Activated CD4-positive, alpha-beta memory T cell treated with anti-CD3 and anti-CD28 coated beads, Interleukin-2, amount 10 ng/mL, durations not matched to agents 7 days and 5 days (primary cell): Measurements from ENCODE around the gene ARSG. TPM values are rescaled to one million over a fixed set of nuclear protein-coding genes. Genes with fewer than 3 reads are reported as not detected.
"Not testable (repeated sequence)": the region's sequence is repeated elsewhere in the genome, so short reads cannot be mapped to it uniquely, and the experiment has no call there.

Source experiments
- CTCF ChIA-PET: fragments of 350-600 bp; sonication (Branson Sonifier 250); formaldehyde crosslinking; loops from one replicate; lab custom pipeline; 2021; ENCODE audit warnings: antibody characterized with exemption, inconsistent platforms; lab: Charles Lee
- POLR2A ChIA-PET: fragments of 350-600 bp; sonication (Branson Sonifier 250); formaldehyde crosslinking; loops from one replicate; lab custom pipeline; 2021; ENCODE audit warnings: antibody characterized with exemption; lab: Charles Lee
- DNase-seq: peaks from one replicate; pipeline ENCODE4 v3.0.0-alpha.2; 2020
- H3K27ac Mint-ChIP-seq: one replicate; pipeline ENCODE4 v1.8.0; 2021; ENCODE audit warnings: mild to moderate bottlenecking, mixed read lengths
- H3K27me3 Mint-ChIP-seq: one replicate; pipeline ENCODE4 v1.8.0; 2021; ENCODE audit warnings: mixed read lengths
- H3K36me3 Mint-ChIP-seq: one replicate; pipeline ENCODE4 v1.8.0; 2021; ENCODE audit warnings: low read depth, mixed read lengths
- H3K4me1 Mint-ChIP-seq: one replicate; pipeline ENCODE4 v1.8.0; 2021; ENCODE audit warnings: mixed read lengths
- H3K4me3 Mint-ChIP-seq: one replicate; pipeline ENCODE4 v1.8.0; 2021; ENCODE audit warnings: mild to moderate bottlenecking, mixed read lengths
- H3K9me3 Mint-ChIP-seq: one replicate; pipeline ENCODE4 v1.8.0; 2021; ENCODE audit warnings: mixed read lengths
- total RNA-seq, 2 experiments: library from RNA; stranded (reverse); gene quantifications; one replicate each; pipeline ENCODE4 v1.2.3, GENCODE V29; 2021

ARSG gene
- 10 to 100 TPM; 13.5 to 16.8 TPM for total RNA-seq

- peaks cover 65% of the 10 kb centered on the region for H3K4me1 Mint-ChIP-seq
- H3K9me3 Mint-ChIP-seq = no peaks in the 10 kb centered on the region
- H3K36me3 Mint-ChIP-seq = peaks cover 32% of the 10 kb centered on the region
- ChIA-PET CTCF (interaction anchor here (0.6 to 5.0 kb wide), 12 partner anchors 23 to 171 kb away, joined by 3 to 33 read pairs (median 8); no protein-coding TSS in a partner anchor), POLR2A (interaction anchor here (0.6 to 8.6 kb wide), 44 partner anchors 9 to 466 kb away, joined by 3 to 158 read pairs (median 6); partner anchors contain the start of genes AMZ2, BPTF and WIPI1)
- H3K27me3 Mint-ChIP-seq = no peaks in the 10 kb centered on the region
- peak; percentile 88 for DNase-seq
- H3K4me3 Mint-ChIP-seq = peak within 1 kb of the TSS; percentile 87
- H3K27ac Mint-ChIP-seq = peak within 1 kb of the TSS; percentile 99
These were observed at the start of gene ARSG, which contains the start of gene SLC16A6 for GRCh38 chr17:68290955-68291835. Gene ARSG (plus strand): TSS chr17:68291495. CDS start chr17:68307494, 15,999 bp downstream. Gene SLC16A6 (minus strand): TSS chr17:68291127. CDS start chr17:68278320, 12,807 bp downstream.

- no peaks in the 10 kb centered on the region for H3K9me3 Mint-ChIP-seq
- CTCF ChIA-PET = interaction anchor here (1.2 to 5.8 kb wide), 8 partner anchors 9 to 191 kb away, joined by 3 to 27 read pairs (median 8); no protein-coding TSS in a partner anchor
- no peaks in the 10 kb centered on the region for H3K27me3 Mint-ChIP-seq
- peak overlapping the region; percentile 90 for H3K27ac Mint-ChIP-seq
- peak overlapping the region; percentile 85 for H3K4me3 Mint-ChIP-seq
- POLR2A ChIA-PET = interaction anchor here (0.8 to 5.9 kb wide), 19 partner anchors 9 to 217 kb away, joined by 3 to 112 read pairs (median 10); partner anchors contain the start of genes ARSG, SLC16A6 and WIPI1
- DNase-seq = no peak
- H3K4me1 Mint-ChIP-seq = peaks cover 37% of the 10 kb centered on the region
- H3K36me3 Mint-ChIP-seq = peaks cover 33% of the 10 kb centered on the region
These were observed 44.8 kb upstream of the ARSG start for GRCh38 chr17:68246271-68247028.

- Mint-ChIP-seq H3K27me3 (no peaks in the 10 kb centered on the region), H3K9me3 (no peaks in the 10 kb centered on the region), H3K4me3 (peak within 1 kb of the TSS; percentile 85), H3K4me1 (peaks cover 42% of the 10 kb centered on the region), H3K27ac (peak within 1 kb of the TSS; percentile 90), H3K36me3 (peaks cover 45% of the 10 kb centered on the region)
- ChIA-PET CTCF (interaction anchor here (0.8 to 5.8 kb wide), 13 partner anchors 10 to 219 kb away, joined by 3 to 27 read pairs (median 6); no protein-coding TSS in a partner anchor), POLR2A (interaction anchor here (0.7 to 5.9 kb wide), 38 partner anchors 8 to 251 kb away, joined by 3 to 112 read pairs (median 5); partner anchors contain the start of genes ARSG, KPNA2, SLC16A6 and WIPI1)
- DNase-seq = peak; percentile 97
These were observed 43.7 kb upstream of the ARSG start, which contains the start of gene AMZ2 for GRCh38 chr17:68247445-68248198. Gene AMZ2 (plus strand): TSS chr17:68248043. CDS start chr17:68250188, 2,145 bp downstream.

GRCh38 chr17:68248199-68248825 is 43.0 kb upstream of the ARSG start:
- Mint-ChIP-seq H3K9me3 (no peaks in the 10 kb centered on the region), H3K36me3 (peaks cover 52% of the 10 kb centered on the region), H3K27me3 (no peaks in the 10 kb centered on the region), H3K27ac (peak overlapping the region; percentile 90), H3K4me1 (peaks cover 49% of the 10 kb centered on the region), H3K4me3 (peak overlapping the region; percentile 85)
- POLR2A ChIA-PET = interaction anchor here (0.8 to 5.9 kb wide), 37 partner anchors 7 to 250 kb away, joined by 3 to 112 read pairs (median 5); partner anchors contain the start of genes ARSG, KPNA2, SLC16A6 and WIPI1
- CTCF ChIA-PET = interaction anchor here (0.6 to 5.8 kb wide), 14 partner anchors 11 to 218 kb away, joined by 3 to 27 read pairs (median 6); no protein-coding TSS in a partner anchor
- no peak for DNase-seq

- no peaks in the 10 kb centered on the region for H3K27me3 Mint-ChIP-seq
- no peak for DNase-seq
- H3K4me1 Mint-ChIP-seq = peaks cover 53% of the 10 kb centered on the region
- H3K36me3 Mint-ChIP-seq = peaks cover 55% of the 10 kb centered on the region
- CTCF ChIA-PET = interaction anchor here (0.6 to 5.8 kb wide), 11 partner anchors 10 to 218 kb away, joined by 3 to 27 read pairs (median 7); no protein-coding TSS in a partner anchor
- peak overlapping the region; percentile 85 for H3K4me3 Mint-ChIP-seq
- no peaks in the 10 kb centered on the region for H3K9me3 Mint-ChIP-seq
- H3K27ac Mint-ChIP-seq = peak overlapping the region; percentile 90
- POLR2A ChIA-PET = interaction anchor here (0.8 to 5.9 kb wide), 27 partner anchors 9 to 229 kb away, joined by 3 to 112 read pairs (median 7); partner anchors contain the start of genes ARSG, KPNA2, SLC16A6 and WIPI1
These were observed 42.4 kb upstream of the ARSG start for GRCh38 chr17:68248891-68249290.

GRCh38 chr17:68249354-68249765 is 41.9 kb upstream of the ARSG start:
- Mint-ChIP-seq H3K4me1 (peaks cover 58% of the 10 kb centered on the region), H3K4me3 (peak overlapping the region; percentile 85), H3K27ac (peak overlapping the region; percentile 90), H3K9me3 (no peaks in the 10 kb centered on the region), H3K36me3 (peaks cover 60% of the 10 kb centered on the region), H3K27me3 (no peaks in the 10 kb centered on the region)
- ChIA-PET POLR2A (interaction anchor here (0.6 to 5.9 kb wide), 14 partner anchors 9 to 213 kb away, joined by 3 to 112 read pairs (median 22); partner anchors contain the start of genes ARSG, KPNA2, SLC16A6 and WIPI1), CTCF (interaction anchor here (0.7 to 5.8 kb wide), 7 partner anchors 9 to 213 kb away, joined by 3 to 27 read pairs (median 7); no protein-coding TSS in a partner anchor)
- peak; percentile 42 for DNase-seq

GRCh38 chr17:68253426-68253825 is 37.9 kb upstream of the ARSG start:
- peak overlapping the region; percentile 36 for H3K4me3 Mint-ChIP-seq

GRCh38 chr17:68255151-68255550 is 36.1 kb upstream of the ARSG start:
- peaks cover 79% of the 10 kb centered on the region for H3K36me3 Mint-ChIP-seq
- H3K4me1 Mint-ChIP-seq = peaks cover 82% of the 10 kb centered on the region
- ChIA-PET CTCF (interaction anchor here (1.6 kb wide), 1 partner anchor 55 kb away, joined by 5 read pairs; no protein-coding TSS in a partner anchor), POLR2A (interaction anchor here (1.2 to 5.2 kb wide), 7 partner anchors 8 to 206 kb away, joined by 3 to 29 read pairs (median 5); partner anchors contain the start of gene AMZ2)
- no peaks in the 10 kb centered on the region for H3K9me3 Mint-ChIP-seq
- peak overlapping the region; percentile 82 for H3K27ac Mint-ChIP-seq
- H3K27me3 Mint-ChIP-seq = no peaks in the 10 kb centered on the region
- H3K4me3 Mint-ChIP-seq = peak overlapping the region; percentile 39
- no peak for DNase-seq

More at GRCh38 chr17:68253426-68253825, 37.9 kb upstream of the ARSG start:
- DNase-seq, H3K9me3 Mint-ChIP-seq, H3K27me3 Mint-ChIP-seq, CTCF ChIA-PET: not testable (repeated sequence)
- Mint-ChIP-seq H3K4me1 (peaks cover 86% of the 10 kb centered on the region), H3K36me3 (peaks cover 86% of the 10 kb centered on the region), H3K27ac (peak overlapping the region; percentile 82)
- POLR2A ChIA-PET = interaction anchor here (1.6 to 5.2 kb wide), 3 partner anchors 16 to 71 kb away, joined by 6 to 29 read pairs (median 9); partner anchors contain the start of genes ARSG and SLC16A6

- POLR2A ChIA-PET = interaction anchor here (0.6 to 5.2 kb wide), 7 partner anchors 9 to 211 kb away, joined by 3 to 29 read pairs (median 5); partner anchors contain the start of gene AMZ2
- H3K27ac Mint-ChIP-seq = peak overlapping the region; percentile 82
- no peaks in the 10 kb centered on the region for H3K9me3 Mint-ChIP-seq
- peaks cover 82% of the 10 kb centered on the region for H3K4me1 Mint-ChIP-seq
- CTCF ChIA-PET = interaction anchor here (0.6 to 1.6 kb wide), 2 partner anchors 18 to 56 kb away, joined by 3 to 5 read pairs; no protein-coding TSS in a partner anchor
- H3K4me3 Mint-ChIP-seq = peak overlapping the region; percentile 39
- peaks cover 72% of the 10 kb centered on the region for H3K36me3 Mint-ChIP-seq
- DNase-seq = no peak
- H3K27me3 Mint-ChIP-seq = no peaks in the 10 kb centered on the region
These were observed 35.4 kb upstream of the ARSG start for GRCh38 chr17:68255731-68256538.

GRCh38 chr17:68256701-68257100 is 34.6 kb upstream of the ARSG start:
- peaks cover 65% of the 10 kb centered on the region for H3K36me3 Mint-ChIP-seq
- H3K4me3 Mint-ChIP-seq, H3K9me3 Mint-ChIP-seq, H3K27me3 Mint-ChIP-seq, DNase-seq: not testable (repeated sequence)
- peak overlapping the region; percentile 82 for H3K27ac Mint-ChIP-seq
- ChIA-PET CTCF (interaction anchor here (1.1 kb wide), 1 partner anchor 180 kb away, joined by 5 read pairs; no protein-coding TSS in a partner anchor), POLR2A (interaction anchor here (1.1 to 3.2 kb wide), 2 partner anchors 9 to 33 kb away, joined by 3 to 47 read pairs; partner anchors contain the start of gene AMZ2)
- H3K4me1 Mint-ChIP-seq = peaks cover 89% of the 10 kb centered on the region
